Measurements from ENCODE around the gene NIPAL1.

- TF ChIP-seq TAF1 (IDR thresholded peaks at IDR 0.05; ENCODE audit: low read depth) (no peak), CTCF (IDR thresholded peaks at IDR 0.05; ENCODE audit: poor library complexity, severe bottlenecking) (no peak), EP300 (conservative IDR thresholded peaks at IDR 0.05; ENCODE audit: poor library complexity, severe bottlenecking) (no peak), REST (IDR thresholded peaks at IDR 0.05; ENCODE audit: borderline replicate concordance) (no peak), MXI1 (conservative IDR thresholded peaks at IDR 0.05; ENCODE audit: poor library complexity, severe bottlenecking) (no peak), EZH2 (IDR thresholded peaks at IDR 0.05; ENCODE audit: borderline replicate concordance, insufficient read depth, low read length, poor library complexity, severe bottlenecking) (no peak), POLR2AphosphoS5 (IDR thresholded peaks at IDR 0.05) (no peak), RAD21 (conservative IDR thresholded peaks at IDR 0.05) (no peak)
These were observed 47.8 kb downstream of the NIPAL1 start for GRCh38 chr4:48064349-48064748.

All from neural cell (in vitro differentiated cells).